ENCODE results near the gene EDARADD.

The EDARADD gene

GRCh38 chr1:236397173-236397759, 3.2 kb downstream of the EDARADD start:
- Histone ChIP-seq H3K9ac (ENCODE audit: low read length) (no peak overlapping the region), H3K4me3 (ENCODE audit: low read length) (no peak overlapping the region), H3K36me3 (replicated peaks; ENCODE audit: low read depth, low read length) (no peaks in the 10 kb centered on the region), H3K4me1 (ENCODE audit: low read length) (no peaks in the 10 kb centered on the region), H4K20me1 (ENCODE audit: insufficient read depth, low read length) (no peaks in the 10 kb centered on the region), H2AFZ (ENCODE audit: low read depth, low read length) (no peak overlapping the region), H3K9me3 (ENCODE audit: insufficient read depth, low read length) (no peaks in the 10 kb centered on the region), H3K27ac (ENCODE audit: low read length) (no peak overlapping the region), H3K79me2 (ENCODE audit: low read length) (no peaks in the 10 kb centered on the region), H3K27me3 (ENCODE audit: low read depth, low read length) (peaks cover 34% of the 10 kb centered on the region), H3K4me2 (ENCODE audit: low read length) (no peak overlapping the region)
- TF ChIP-seq EZH2phosphoT487 (IDR thresholded peaks at IDR 0.05; ENCODE audit: low read depth): no peak
- no peak for TF ChIP-seq CTCF (IDR thresholded peaks at IDR 0.05; ENCODE audit: low read depth, low read length)

- TF ChIP-seq EZH2phosphoT487 (IDR thresholded peaks at IDR 0.05; ENCODE audit: low read depth): no peak
- no peak for TF ChIP-seq CTCF (IDR thresholded peaks at IDR 0.05; ENCODE audit: low read depth, low read length)
- Histone ChIP-seq H3K27me3 (ENCODE audit: low read depth, low read length) (peaks cover 33% of the 10 kb centered on the region), H3K4me2 (ENCODE audit: low read length) (no peak overlapping the region), H3K4me3 (ENCODE audit: low read length) (no peak overlapping the region), H3K79me2 (ENCODE audit: low read length) (no peaks in the 10 kb centered on the region), H3K9ac (ENCODE audit: low read length) (no peak overlapping the region), H3K36me3 (replicated peaks; ENCODE audit: low read depth, low read length) (no peaks in the 10 kb centered on the region), H2AFZ (ENCODE audit: low read depth, low read length) (no peak overlapping the region), H3K4me1 (ENCODE audit: low read length) (no peaks in the 10 kb centered on the region), H3K27ac (ENCODE audit: low read length) (no peak overlapping the region), H4K20me1 (ENCODE audit: insufficient read depth, low read length) (no peaks in the 10 kb centered on the region), H3K9me3 (ENCODE audit: insufficient read depth, low read length) (no peaks in the 10 kb centered on the region)
Observed at GRCh38 chr1:236398538-236398937, 4.5 kb downstream of the EDARADD start.

- Histone ChIP-seq H3K36me3 (replicated peaks; ENCODE audit: low read depth, low read length) (no peaks in the 10 kb centered on the region), H3K4me3 (ENCODE audit: low read length) (no peak overlapping the region), H3K27me3 (ENCODE audit: low read depth, low read length) (peaks cover 20% of the 10 kb centered on the region), H3K4me2 (ENCODE audit: low read length) (no peak overlapping the region), H2AFZ (ENCODE audit: low read depth, low read length) (no peak overlapping the region), H3K79me2 (ENCODE audit: low read length) (no peaks in the 10 kb centered on the region), H3K4me1 (ENCODE audit: low read length) (no peaks in the 10 kb centered on the region), H4K20me1 (ENCODE audit: insufficient read depth, low read length) (no peaks in the 10 kb centered on the region), H3K9me3 (ENCODE audit: insufficient read depth, low read length) (no peaks in the 10 kb centered on the region), H3K27ac (ENCODE audit: low read length) (no peak overlapping the region), H3K9ac (ENCODE audit: low read length) (no peak overlapping the region)
- no peak for TF ChIP-seq CTCF (IDR thresholded peaks at IDR 0.05; ENCODE audit: low read depth, low read length)
- no peak for TF ChIP-seq EZH2phosphoT487 (IDR thresholded peaks at IDR 0.05; ENCODE audit: low read depth)
Observed at GRCh38 chr1:236400061-236400603, 6.0 kb downstream of the EDARADD start.

- Histone ChIP-seq H3K9ac (ENCODE audit: low read length) (no peak overlapping the region), H3K27ac (ENCODE audit: low read length) (no peak overlapping the region), H3K27me3 (ENCODE audit: low read depth, low read length) (peaks cover 25% of the 10 kb centered on the region), H3K4me2 (ENCODE audit: low read length) (no peak overlapping the region), H3K9me3 (ENCODE audit: insufficient read depth, low read length) (no peaks in the 10 kb centered on the region), H4K20me1 (ENCODE audit: insufficient read depth, low read length) (no peaks in the 10 kb centered on the region), H2AFZ (ENCODE audit: low read depth, low read length) (no peak overlapping the region), H3K4me1 (ENCODE audit: low read length) (no peaks in the 10 kb centered on the region), H3K79me2 (ENCODE audit: low read length) (no peaks in the 10 kb centered on the region), H3K4me3 (ENCODE audit: low read length) (no peak overlapping the region), H3K36me3 (replicated peaks; ENCODE audit: low read depth, low read length) (no peaks in the 10 kb centered on the region)
- TF ChIP-seq EZH2phosphoT487 (IDR thresholded peaks at IDR 0.05; ENCODE audit: low read depth) (no peak), CTCF (IDR thresholded peaks at IDR 0.05; ENCODE audit: low read depth, low read length) (no peak)
Observed at GRCh38 chr1:236401698-236402097, 7.6 kb downstream of the EDARADD start.

Data from OCI-LY3 (cell line).